GM18909 (cell line): ENCODE results near the gene PLB1.
"Not testable (repeated sequence)": the region's sequence is repeated elsewhere in the genome, so short reads cannot be mapped to it uniquely, and the experiment has no call there.

ENCODE experiments used
- ATAC-seq: cut with Tn5 transposase; IDR thresholded peaks from one replicate; pipeline ENCODE4 v1.9.1; 2021; ENCODE audit warnings: mild to moderate bottlenecking; ENCODE audit not compliant: unreplicated experiment, poor library complexity

PLB1 gene

GRCh38 chr2:28526527-28527132, 30.8 kb downstream of the PLB1 start:
- ATAC-seq: no peak

GRCh38 chr2:28527196-28527595, 31.3 kb downstream of the PLB1 start:
- ATAC-seq: no peak

- no peak for ATAC-seq
Measured at GRCh38 chr2:28528206-28528605, 32.3 kb downstream of the PLB1 start.

GRCh38 chr2:28530782-28531181, 34.9 kb downstream of the PLB1 start:
- ATAC-seq: no peak

- no peak for ATAC-seq
Measured at GRCh38 chr2:28532399-28532798, 36.5 kb downstream of the PLB1 start.

- no peak for ATAC-seq
Measured at GRCh38 chr2:28533044-28533680, 37.3 kb downstream of the PLB1 start.

- ATAC-seq: no peak
Measured at GRCh38 chr2:28534817-28535216, 39.0 kb downstream of the PLB1 start.

- ATAC-seq: no peak
Measured at GRCh38 chr2:28538134-28538533, 42.3 kb downstream of the PLB1 start.

GRCh38 chr2:28538652-28539051, 42.8 kb downstream of the PLB1 start:
- no peak for ATAC-seq

GRCh38 chr2:28539118-28539541, 43.3 kb downstream of the PLB1 start:
- ATAC-seq: no peak

GRCh38 chr2:28543316-28544035, 47.6 kb downstream of the PLB1 start:
- ATAC-seq: no peak

- no peak for ATAC-seq
Measured at GRCh38 chr2:28544036-28544346, 48.1 kb downstream of the PLB1 start.

- ATAC-seq: no peak
Measured at GRCh38 chr2:28544405-28544921, 48.6 kb downstream of the PLB1 start.

- ATAC-seq: no peak
Measured at GRCh38 chr2:28544922-28545589, 49.2 kb downstream of the PLB1 start.

GRCh38 chr2:28545590-28546200, 49.8 kb downstream of the PLB1 start:
- no peak for ATAC-seq

GRCh38 chr2:28546242-28546641, 50.4 kb downstream of the PLB1 start:
- ATAC-seq: no peak

- ATAC-seq: no peak
Measured at GRCh38 chr2:28547223-28547860, 51.5 kb downstream of the PLB1 start.

GRCh38 chr2:28547906-28548600, 52.2 kb downstream of the PLB1 start:
- ATAC-seq: no peak

- not testable (repeated sequence) for ATAC-seq
Measured at GRCh38 chr2:28550345-28550744, 54.5 kb downstream of the PLB1 start.
